ENCODE results near the gene TBC1D5. TPM values are rescaled to one million over a fixed set of nuclear protein-coding genes. Genes with fewer than 3 reads are reported as not detected.
"Not testable (repeated sequence)": the region's sequence is repeated elsewhere in the genome, so short reads cannot be mapped to it uniquely, and the experiment has no call there.

TBC1D5 gene
- total RNA-seq, 1 donor from 2014 or later: 67.7 TPM

GRCh38 chr3:17359911-17360310 is 382.5 kb downstream of the TBC1D5 start:
- no peak for DNase-seq (ENCODE audit: low read depth, low spot score)

- no peak for DNase-seq (ENCODE audit: low read depth, low spot score)
These were observed 385.3 kb downstream of the TBC1D5 start for GRCh38 chr3:17357035-17357710.

GRCh38 chr3:17356585-17356984 is 385.8 kb downstream of the TBC1D5 start:
- DNase-seq (ENCODE audit: low read depth, low spot score): no peak

GRCh38 chr3:17355591-17355990 is 386.8 kb downstream of the TBC1D5 start:
- no peak for DNase-seq (ENCODE audit: low read depth, low spot score)

DNA sequence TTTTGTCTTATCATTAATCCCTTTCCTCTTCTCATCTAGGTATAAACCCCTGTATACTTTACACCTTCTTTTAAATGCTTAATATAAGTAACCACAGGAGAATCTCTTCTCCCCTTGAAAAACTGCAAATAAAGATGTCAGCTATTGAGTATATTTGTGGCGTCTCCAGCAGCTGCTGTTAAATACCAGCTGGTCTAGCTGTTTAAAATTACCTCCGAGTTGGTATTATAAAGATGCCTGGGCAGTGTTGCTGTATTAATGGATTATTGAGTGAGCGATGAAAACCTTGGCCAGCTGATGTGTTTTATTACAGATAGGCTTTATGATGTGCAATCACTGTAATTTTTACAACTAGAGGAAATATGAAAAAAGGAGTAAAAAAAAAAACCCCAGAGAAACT is 388.1 kb downstream of the TBC1D5 start:
- DNase-seq (ENCODE audit: low read depth, low spot score): no peak

GRCh38 chr3:17352620-17353019 is 389.8 kb downstream of the TBC1D5 start:
- DNase-seq (ENCODE audit: low read depth, low spot score): no peak

- DNase-seq (ENCODE audit: low read depth, low spot score): not testable (repeated sequence)
These were observed 391.2 kb downstream of the TBC1D5 start for GRCh38 chr3:17351193-17351592.

GRCh38 chr3:17349093-17349492 is 393.3 kb downstream of the TBC1D5 start:
- no peak for DNase-seq (ENCODE audit: low read depth, low spot score)

GRCh38 chr3:17342119-17342518 is 400.3 kb downstream of the TBC1D5 start:
- no peak for DNase-seq (ENCODE audit: low read depth, low spot score)

- DNase-seq (ENCODE audit: low read depth, low spot score): no peak
These were observed 401.7 kb downstream of the TBC1D5 start for GRCh38 chr3:17340693-17341092.

DNA sequence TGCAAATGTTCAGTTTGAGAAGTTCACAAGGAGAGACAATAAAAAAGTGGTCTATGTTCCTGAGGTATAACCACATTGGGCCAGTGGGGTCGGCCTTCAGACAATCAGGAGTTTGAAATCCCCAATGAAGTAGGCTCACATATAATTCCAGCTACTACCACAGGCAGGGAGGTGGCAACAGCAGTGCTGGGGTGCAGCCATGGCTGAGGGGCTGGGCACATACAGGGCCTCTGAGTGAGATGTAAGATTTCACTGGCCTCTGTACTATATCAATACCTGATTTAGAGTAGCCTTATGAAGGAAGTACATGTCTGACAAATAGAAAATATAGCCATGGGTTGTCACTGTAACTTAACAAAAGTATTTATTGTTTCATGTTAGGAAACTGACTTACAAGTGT is 402.2 kb downstream of the TBC1D5 start:
- no peak for DNase-seq (ENCODE audit: low read depth, low spot score)

DNA sequence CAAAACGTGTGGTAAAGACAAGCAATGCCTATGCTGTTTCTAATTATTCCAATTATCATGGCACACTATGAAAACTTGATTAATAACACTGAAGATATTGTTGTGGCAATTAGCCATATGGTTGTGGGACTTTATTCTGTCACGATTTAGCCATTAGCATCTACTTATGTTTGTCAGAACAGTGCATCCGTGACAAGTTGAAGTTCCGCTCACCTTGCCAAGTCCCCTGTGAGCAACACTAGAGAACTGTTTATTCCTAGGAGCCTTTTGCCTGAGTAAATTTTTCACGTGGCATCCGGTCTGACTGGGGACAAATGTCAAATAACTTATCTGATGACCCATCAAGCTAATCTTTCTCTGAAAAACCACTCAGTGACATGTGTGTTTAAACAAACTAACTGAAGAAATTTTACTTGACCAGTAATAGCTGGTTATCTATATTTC is 403.3 kb downstream of the TBC1D5 start:
- no peak for DNase-seq (ENCODE audit: low read depth, low spot score)

GRCh38 chr3:17336291-17336690 is 406.1 kb downstream of the TBC1D5 start:
- DNase-seq (ENCODE audit: low read depth, low spot score): no peak

DNA sequence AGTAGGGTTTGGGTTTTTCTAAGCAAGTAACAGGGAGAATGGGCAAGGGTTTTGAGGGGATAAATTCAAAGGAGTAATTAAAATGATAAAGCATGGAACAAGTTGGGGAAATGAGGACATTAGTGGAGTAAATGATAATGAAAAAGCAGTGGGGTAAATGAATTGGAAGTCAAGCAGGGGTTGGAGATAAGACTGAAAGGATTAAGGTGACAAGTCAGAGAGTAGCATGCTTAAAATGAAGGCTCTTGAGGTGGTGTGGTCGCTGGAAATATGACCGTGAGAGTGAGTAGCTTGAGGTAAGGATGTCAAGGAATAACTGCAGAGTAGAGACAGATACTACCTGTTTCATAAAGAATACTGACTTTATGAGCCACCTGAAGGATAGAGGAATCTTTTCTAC is 408.5 kb downstream of the TBC1D5 start:
- DNase-seq (ENCODE audit: low read depth, low spot score): no peak

DNA sequence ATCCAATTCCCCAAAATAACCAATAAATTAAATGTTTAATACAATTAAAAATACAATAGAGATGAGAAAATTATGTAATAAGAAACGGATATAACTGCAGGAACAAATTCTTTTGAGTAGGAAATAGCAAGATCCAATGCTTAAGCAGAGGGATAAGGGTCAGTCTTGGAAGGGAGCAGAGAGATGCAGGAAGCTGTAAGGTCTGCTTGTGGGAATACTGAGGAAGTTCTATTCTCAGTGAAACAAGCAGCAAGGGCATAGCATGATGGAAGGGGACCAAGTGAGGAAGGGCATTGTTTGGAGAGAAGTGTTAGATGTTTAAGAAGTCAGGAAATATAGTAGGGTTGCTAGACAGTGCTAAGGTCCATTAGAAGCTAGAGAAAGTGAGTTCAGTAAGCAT is 409.0 kb downstream of the TBC1D5 start:
- no peak for DNase-seq (ENCODE audit: low read depth, low spot score)

DNA sequence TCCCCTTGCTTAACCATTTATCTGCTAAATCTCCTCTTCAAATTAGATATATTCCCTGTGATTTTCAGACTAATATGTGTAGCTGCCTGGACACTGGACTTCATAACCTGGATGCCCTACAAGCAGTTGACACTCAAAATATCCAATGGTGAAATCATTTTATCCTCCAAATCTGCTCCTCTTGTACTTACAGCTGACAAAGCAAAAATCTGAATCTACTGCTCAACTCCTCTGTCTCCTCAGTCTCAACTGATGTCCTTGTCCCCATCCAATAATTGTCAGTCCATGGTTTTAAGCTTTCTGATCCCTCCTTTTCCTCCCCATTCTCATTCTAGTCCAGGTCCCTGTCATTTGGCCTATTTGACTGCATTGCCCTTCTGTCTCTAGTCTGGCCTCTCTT is 411.8 kb downstream of the TBC1D5 start:
- no peak for DNase-seq (ENCODE audit: low read depth, low spot score)

GRCh38 chr3:17329927-17330326 is 412.5 kb downstream of the TBC1D5 start:
- DNase-seq (ENCODE audit: low read depth, low spot score): no peak

DNA sequence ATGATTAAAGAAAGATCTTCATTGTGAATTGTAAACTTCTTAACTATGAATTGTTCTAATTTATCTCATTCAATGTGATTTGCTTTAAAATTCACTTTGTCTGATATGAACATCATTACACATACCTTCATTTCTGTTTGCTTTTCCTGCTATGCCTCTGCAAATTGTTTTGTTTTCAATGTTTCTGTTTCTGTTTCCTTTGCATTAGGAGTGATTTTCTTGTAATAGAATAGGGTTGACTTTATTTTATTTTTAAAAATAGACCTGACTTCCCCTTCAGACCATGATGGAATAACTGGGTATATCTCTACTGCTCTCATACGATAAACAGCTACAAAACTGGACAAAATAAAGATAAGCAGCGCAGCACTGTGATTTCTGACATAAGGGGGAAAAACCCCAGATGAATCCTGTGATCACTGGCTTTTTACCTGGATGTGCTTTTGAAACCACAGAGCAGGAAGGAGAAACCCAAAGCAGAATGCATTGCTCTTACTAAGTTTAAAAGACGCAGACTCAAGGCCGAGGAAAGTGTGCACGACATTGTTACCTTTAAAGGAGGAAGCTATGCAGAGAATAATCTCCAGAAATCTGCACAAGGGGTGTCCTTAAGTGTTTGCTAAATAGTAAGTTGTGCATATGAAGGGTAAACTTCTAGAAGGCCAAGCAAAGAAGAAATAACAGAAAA is 420.2 kb downstream of the TBC1D5 start:
- DNase-seq (ENCODE audit: low read depth, low spot score): no peak

DNA sequence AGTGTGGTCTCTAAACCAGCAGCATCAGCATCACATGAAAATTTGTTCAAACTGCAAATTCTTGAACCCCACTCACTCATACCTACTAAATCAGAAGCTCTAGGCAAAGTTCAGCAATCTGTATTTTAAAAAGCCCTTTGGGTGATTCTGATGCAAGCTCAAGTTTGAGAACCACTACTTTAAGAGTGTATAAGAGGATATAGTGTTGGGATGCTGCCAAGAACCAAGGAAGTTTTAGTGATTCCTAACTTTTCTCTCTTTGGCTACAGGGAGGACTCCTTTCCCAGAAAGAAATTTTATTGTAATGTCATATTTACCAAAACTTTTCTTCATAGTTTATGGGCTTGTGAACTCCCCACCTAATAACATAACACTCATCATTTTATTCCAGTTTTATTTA is 422.2 kb downstream of the TBC1D5 start:
- no peak for DNase-seq (ENCODE audit: low read depth, low spot score)

DNA sequence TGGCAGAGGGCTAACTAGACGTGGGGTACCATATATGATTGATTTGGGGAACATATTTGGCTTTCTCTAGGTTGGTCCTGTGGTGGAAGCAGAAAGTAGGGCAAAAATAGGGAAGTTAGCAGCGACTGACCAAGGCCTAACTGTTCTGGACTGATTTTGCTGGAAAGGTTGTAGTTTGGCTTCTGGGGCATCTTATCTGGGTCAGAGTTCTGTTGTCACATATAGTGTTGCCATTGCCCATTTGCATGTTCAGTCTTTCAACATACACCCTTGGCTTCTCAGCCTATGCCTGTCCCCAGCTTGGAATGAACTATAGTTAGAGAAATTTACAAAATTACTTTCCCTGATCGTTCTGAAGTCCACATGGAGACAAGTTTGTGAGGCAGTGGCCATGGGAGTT is 426.5 kb downstream of the TBC1D5 start:
- DNase-seq (ENCODE audit: low read depth, low spot score): no peak

DNA sequence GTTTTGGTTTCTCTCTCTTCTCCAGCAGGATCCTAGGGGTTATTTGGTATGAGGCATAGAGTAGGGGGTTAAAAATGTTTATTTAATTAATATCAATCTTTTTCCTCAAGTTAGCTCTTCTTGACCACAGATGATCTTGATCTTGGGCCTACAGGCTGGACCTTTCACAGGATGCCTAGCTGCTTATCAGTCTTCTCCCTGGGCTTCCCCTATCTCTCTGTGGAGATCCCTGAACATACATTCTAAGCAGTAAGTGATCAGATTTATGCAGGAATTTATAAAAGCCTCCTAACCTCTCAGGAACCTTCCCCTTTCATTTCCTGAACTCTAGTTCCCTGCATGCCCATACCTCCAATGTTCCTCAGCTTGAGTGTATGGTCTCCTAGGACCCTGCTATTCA is 428.3 kb downstream of the TBC1D5 start:
- DNase-seq (ENCODE audit: low read depth, low spot score): no peak

DNA sequence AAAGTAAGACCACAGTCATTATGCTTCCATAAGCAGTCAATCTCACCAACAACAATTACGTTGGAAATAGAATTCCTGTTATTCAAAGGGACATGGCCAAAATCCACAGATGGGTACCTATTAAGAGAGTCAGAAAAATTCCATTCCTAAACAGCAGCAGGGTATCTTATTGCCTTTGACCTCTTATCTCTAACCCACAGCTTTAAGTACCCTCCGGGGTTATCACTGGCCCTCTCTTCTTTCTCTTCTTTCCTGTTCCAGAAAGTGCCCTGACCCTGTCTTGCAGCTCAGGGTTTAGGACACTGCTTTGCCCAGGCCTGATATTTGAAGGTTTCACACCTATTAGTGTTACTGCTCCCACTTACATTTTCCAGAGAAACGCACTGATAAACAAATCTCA is 428.7 kb downstream of the TBC1D5 start:
- no peak for DNase-seq (ENCODE audit: low read depth, low spot score)

GRCh38 chr3:17310983-17311382 is 431.4 kb downstream of the TBC1D5 start:
- DNase-seq (ENCODE audit: low read depth, low spot score): no peak

Data from pulmonary artery endothelial cell (primary cell).